Fibroblast of villous mesenchyme (primary cell): Measurements from ENCODE around the gene CFAP107. TPM values are rescaled to one million over a fixed set of nuclear protein-coding genes. Genes with fewer than 3 reads are reported as not detected.
"Not testable (repeated sequence)": the region's sequence is repeated elsewhere in the genome, so short reads cannot be mapped to it uniquely, and the experiment has no call there.

ENCODE experiments used
- DNase-seq: peaks from one replicate; pipeline ENCODE4 v3.0.0-alpha.2; 2010; ENCODE audit warnings: low read depth
- H3K4me3 ChIP-seq: 2 replicates; pipeline ENCODE4 v1.5.1; 2011; ENCODE audit warnings: low read depth, mild to moderate bottlenecking, low read length
- CTCF ChIP-seq: IDR thresholded peaks from 2 replicates; pipeline ENCODE4 v1.5.1; 2012; ENCODE audit warnings: low read depth, mild to moderate bottlenecking, low read length; ENCODE audit not compliant: insufficient read depth
- total RNA-seq: library from RNA; depleted of rRNA; stranded (reverse); fragments of >200 nt; gene quantifications from 2 replicates; pipeline ENCODE4 v1.2.3, GENCODE V29; 2012

CFAP107 gene
- total RNA-seq, 1 donor = not detected

GRCh38 chr1:12775443-12775842 lies 29.4 kb downstream of the CFAP107 start:
- no peak for DNase-seq
- H3K4me3 ChIP-seq = no peak overlapping the region
- TF ChIP-seq CTCF = no peak

GRCh38 chr1:12776801-12777557 lies 31.0 kb downstream of the CFAP107 start:
- TF ChIP-seq CTCF = no peak
- no peak for DNase-seq
- no peak overlapping the region for H3K4me3 ChIP-seq

DNA sequence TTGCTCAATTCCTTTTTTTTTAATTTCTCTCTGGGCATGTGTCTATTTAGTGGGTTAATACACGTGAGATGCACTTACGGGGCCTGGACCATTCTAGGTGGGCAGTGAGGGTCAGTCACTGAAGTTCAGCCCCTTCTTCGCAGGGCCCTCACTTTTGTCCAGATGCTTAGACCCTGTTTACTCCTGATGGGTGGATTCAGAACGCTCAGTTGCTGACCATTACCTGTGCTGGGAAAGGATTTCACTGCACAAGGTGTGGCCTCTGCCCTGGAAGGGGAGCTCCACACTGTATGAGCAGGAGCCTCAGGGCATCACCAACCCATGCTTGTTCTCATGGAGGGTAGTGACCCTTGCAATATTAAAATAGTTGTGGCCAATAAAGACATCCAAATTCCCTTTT lies 32.1 kb downstream of the CFAP107 start:
- no peak overlapping the region for H3K4me3 ChIP-seq
- TF ChIP-seq CTCF = no peak
- no peak for DNase-seq

DNA sequence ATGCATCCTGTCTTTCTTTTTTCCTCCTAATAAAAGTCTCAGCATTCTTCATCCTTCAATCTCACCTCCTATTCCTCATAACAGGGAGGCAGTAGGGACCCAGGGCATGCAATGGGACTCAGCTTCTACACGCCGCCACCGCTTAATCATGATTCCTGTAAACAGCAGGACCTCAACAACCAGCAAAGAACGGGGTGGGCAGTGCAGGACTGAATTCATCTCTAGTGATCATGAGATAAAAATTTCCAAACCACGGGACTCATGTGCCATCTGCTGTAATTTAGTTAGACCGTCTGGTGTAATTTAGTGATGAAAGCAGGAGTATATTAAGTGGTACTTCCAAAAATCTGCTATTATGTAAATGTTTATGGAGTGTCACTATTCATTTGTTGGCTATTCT lies 32.9 kb downstream of the CFAP107 start:
- no peak for TF ChIP-seq CTCF
- DNase-seq = no peak
- no peak overlapping the region for H3K4me3 ChIP-seq

- not testable (repeated sequence) for H3K4me3 ChIP-seq
Measured at GRCh38 chr1:12781488-12781887, 35.5 kb downstream of the CFAP107 start.

GRCh38 chr1:12783783-12784182 lies 37.8 kb downstream of the CFAP107 start:
- DNase-seq = not testable (repeated sequence)

More at GRCh38 chr1:12781488-12781887, 35.5 kb downstream of the CFAP107 start:
- DNase-seq = not testable (repeated sequence)

GRCh38 chr1:12784729-12785128 lies 38.7 kb downstream of the CFAP107 start:
- not testable (repeated sequence) for H3K4me3 ChIP-seq, DNase-seq

More at GRCh38 chr1:12783783-12784182, 37.8 kb downstream of the CFAP107 start:
- not testable (repeated sequence) for H3K4me3 ChIP-seq

GRCh38 chr1:12791097-12791496 lies 45.1 kb downstream of the CFAP107 start, which contains the start of gene PRAMEF1:
Gene PRAMEF1, plus strand, starts transcription at chr1:12791397. Its CDS starts 1,831 bp downstream, at chr1:12793228.
- not testable (repeated sequence) for H3K4me3 ChIP-seq, DNase-seq

GRCh38 chr1:12798911-12799310 lies 52.9 kb downstream of the CFAP107 start:
- TF ChIP-seq CTCF = no peak
- no peak for DNase-seq
- no peak overlapping the region for H3K4me3 ChIP-seq
